ENCODE data around the gene GLRX5. TPM values are rescaled to one million over a fixed set of nuclear protein-coding genes. Genes with fewer than 3 reads are reported as not detected.

The GLRX5 gene
- total and polyA plus RNA-seq, 12 donors = 32.7 to 134 (median 71.6) TPM

Small RNA genes within 50 kb of the gene (small RNA-seq; reads per million reads assigned to genes)
- gene SCARNA13 = 0.58 to 4.2 reads per million in 2 donors

Other genes starting within 250 kb of the GLRX5 start
- gene CLMN, start 215.1 kb upstream of the GLRX5 start, total RNA-seq = 1 to 10 TPM; 3.7 to 9.5 (median 5.4) TPM
- gene CLMN, start 215.1 kb upstream of the GLRX5 start, polyA plus RNA-seq = 1 to 10 TPM; 2.7 to 2.9 (median 2.9) TPM
- 10 to 100 TPM in 8 of 9 donors, 1 to 10 TPM in 1; 1.8 to 24.8 (median 12.9) TPM for gene SYNE3, start 18.4 kb upstream of the GLRX5 start, total RNA-seq
- gene SYNE3, start 18.4 kb upstream of the GLRX5 start, polyA plus RNA-seq = 1 to 10 TPM; 2.5 to 6.2 (median 4.4) TPM
- gene TCL1B, start 151.4 kb downstream of the GLRX5 start, total RNA-seq = under 1 TPM in 1 of 9 donors, not detected in 8; 0.06 TPM
- under 1 TPM in 1 of 3 donors, not detected in 2; 0.13 TPM for gene TCL1B, start 151.4 kb downstream of the GLRX5 start, polyA plus RNA-seq
- under 1 TPM in 2 of 9 donors, not detected in 7; 0.22 to 0.33 TPM for gene TCL1A, start 179.1 kb downstream of the GLRX5 start, total RNA-seq
- not detected for gene TCL1A, start 179.1 kb downstream of the GLRX5 start, polyA plus RNA-seq

Data from adrenal gland (tissue), 12 donors.